A549 treated with Hydrocortisone at 1 μM for 4 hours (cell line): ENCODE measurements around the gene LGALS16. TPM values are rescaled to one million over a fixed set of nuclear protein-coding genes. Genes with fewer than 3 reads are reported as not detected.

Source experiments
- total RNA-seq: library from RNA; stranded (reverse); fragments of 200-300 nt; extraction: Qiagen RNA extraction; gene quantifications from 5 replicates; pipeline ENCODE4 v1.2.3, GENCODE V29; 2022

LGALS16 gene
- not detected in 5 replicates for total RNA-seq

GRCh38 chr19:39655613-39656012 lies at the start of gene LGALS16:
Gene LGALS16, plus strand, starts transcription at chr19:39655913. Its CDS starts 49 bp downstream, at chr19:39655962.

GRCh38 chr19:39704181-39705044 lies 48.7 kb downstream of the LGALS16 start, which contains the start of gene LGALS14:
Gene LGALS14, plus strand, starts transcription at chr19:39704481. Its CDS starts 48 bp downstream, at chr19:39704529.

Other genes starting within 250 kb of the LGALS16 start
- 156 to 252 TPM (median 234 TPM) in 5 replicates for gene ZFP36, start 249.1 kb upstream of the LGALS16 start, total RNA-seq
- 70.4 to 114 TPM (median 105 TPM) in 5 replicates for gene PLEKHG2, start 243.2 kb upstream of the LGALS16 start, total RNA-seq
- 5,962 to 7,653 TPM (median 7,420 TPM) in 5 replicates for gene RPS16, start 220.0 kb upstream of the LGALS16 start, total RNA-seq
- 175 to 199 TPM (median 183 TPM) in 5 replicates for gene SUPT5H, start 210.3 kb upstream of the LGALS16 start, total RNA-seq
- gene TIMM50, start 175.1 kb upstream of the LGALS16 start, total RNA-seq: 170 to 223 TPM (median 212 TPM) in 5 replicates
- 5.9 to 11.4 TPM (median 10.6 TPM) in 5 replicates for gene DLL3, start 157.0 kb upstream of the LGALS16 start, total RNA-seq
- not detected in 5 replicates for gene SELENOV, start 140.8 kb upstream of the LGALS16 start, total RNA-seq
- gene EID2B, start 123.1 kb upstream of the LGALS16 start, total RNA-seq: 7.3 to 10.1 TPM (median 8.1 TPM) in 5 replicates
- 33.6 to 44.2 TPM (median 43.1 TPM) in 5 replicates for gene EID2, start 115.8 kb upstream of the LGALS16 start, total RNA-seq
- not detected in 5 replicates for gene LGALS13, start 53.4 kb upstream of the LGALS16 start, total RNA-seq
- gene LGALS14, start 48.6 kb downstream of the LGALS16 start, total RNA-seq: not detected in 5 replicates
- 0.18 TPM in 1 of 5 replicates, not detected in the others for gene CLC, start 82.1 kb downstream of the LGALS16 start, total RNA-seq
- not detected in 5 replicates for gene LEUTX, start 122.9 kb downstream of the LGALS16 start, total RNA-seq
- 18.2 to 22.5 TPM (median 20.4 TPM) in 5 replicates for gene DYRK1B, start 178.2 kb downstream of the LGALS16 start, total RNA-seq
- 583 to 713 TPM (median 684 TPM) in 5 replicates for gene FBL, start 190.5 kb downstream of the LGALS16 start, total RNA-seq